GM12891 (cell line): ENCODE measurements around the gene ARHGEF1.

Source experiments
- POLR2A ChIP-seq: IDR thresholded peaks from 2 replicates; pipeline ENCODE4 v1.6.1; 2011; ENCODE audit warnings: low read depth, low read length, control low read depth
- POLR2AphosphoS5 ChIP-seq: IDR thresholded peaks from 2 replicates; pipeline ENCODE4 v1.6.1; 2011; ENCODE audit warnings: low read depth, low read length, control low read depth

DNA sequence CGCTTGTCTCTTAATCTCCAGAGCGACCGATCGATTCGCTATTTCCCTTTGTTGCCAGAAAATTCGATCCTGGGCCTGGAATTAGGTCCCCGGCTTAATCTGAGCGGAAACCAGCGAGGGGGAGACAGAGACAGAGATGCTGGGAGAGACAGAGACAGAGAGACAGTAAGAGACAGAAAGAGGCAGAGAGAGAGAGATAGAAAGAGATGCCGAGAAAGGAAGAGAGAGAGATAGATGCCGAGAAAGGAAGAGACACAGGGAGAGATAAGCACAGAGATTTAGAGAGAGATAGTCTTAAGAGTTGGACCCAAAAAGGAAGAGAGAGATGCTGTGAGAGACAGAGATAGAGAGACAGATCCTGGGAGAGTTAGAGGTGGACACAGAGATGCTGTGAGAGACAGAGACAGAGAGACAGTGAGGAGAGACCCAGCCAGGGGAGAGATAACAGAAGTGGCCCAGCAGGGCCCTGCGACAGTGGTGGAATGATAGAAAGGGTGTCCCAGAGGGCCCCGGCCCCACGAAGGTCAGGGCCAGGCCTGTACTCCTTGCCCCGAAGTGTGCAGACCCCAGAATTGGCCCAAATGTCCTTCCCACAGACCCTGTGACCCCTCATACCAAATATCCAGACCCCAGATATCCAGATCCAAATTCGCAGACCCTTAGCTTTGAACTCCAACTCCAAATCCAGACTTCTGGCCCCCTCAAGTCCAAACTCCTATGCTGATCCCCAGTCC is 43.9 kb downstream of the ARHGEF1 start:
- TF ChIP-seq POLR2AphosphoS5 = no peak
- no peak for TF ChIP-seq POLR2A
